Stimulated activated naive CD4-positive, alpha-beta T cell (primary cell): ENCODE measurements around the gene ZMIZ1.

Experiments used
- DNase-seq, 6 experiments: peaks; one replicate each; lab custom pipeline; 2025; lab: John Stamatoyannopoulos, UW

The ZMIZ1 gene

DNA sequence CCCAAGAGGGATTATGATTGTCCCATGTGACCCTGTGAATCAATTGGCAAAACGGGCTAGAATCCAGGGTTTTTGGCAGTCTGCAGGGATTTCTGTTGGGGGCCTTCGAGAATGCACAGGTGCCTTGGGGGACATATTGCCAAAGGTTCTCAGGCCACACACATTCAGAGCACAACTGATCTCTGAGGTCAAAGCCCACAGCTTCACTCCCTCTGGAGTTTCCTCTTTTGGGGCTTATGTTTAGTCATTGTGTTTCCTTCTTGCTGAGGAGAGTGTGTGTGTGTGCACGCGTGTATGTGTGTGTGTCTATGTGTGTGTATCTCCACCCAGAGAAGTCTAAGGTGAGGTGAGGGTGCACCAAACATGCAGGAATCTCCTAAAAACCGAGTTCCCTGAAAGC, 287.3 kb downstream of the ZMIZ1 start:
- DNase-seq = no peak

DNA sequence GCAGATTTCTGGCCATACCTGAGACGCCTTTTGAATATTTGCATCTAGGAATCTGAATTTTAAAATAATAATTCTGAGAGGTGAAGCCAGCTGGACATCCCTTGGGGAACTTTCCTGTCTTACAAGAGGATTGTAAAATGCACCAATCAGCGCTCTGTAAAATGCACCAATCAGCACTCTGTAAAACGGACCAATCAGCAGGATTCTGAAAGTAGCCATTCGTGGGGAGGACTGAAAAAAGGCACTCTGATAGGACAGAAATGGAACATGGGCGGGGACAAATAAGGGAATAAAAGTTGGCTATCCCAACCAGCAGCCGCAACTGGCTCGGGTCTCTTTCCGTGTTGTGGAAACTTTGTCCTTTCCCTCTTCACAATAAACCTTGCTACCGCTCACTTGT, 288.4 kb downstream of the ZMIZ1 start:
- no peak for DNase-seq

DNA sequence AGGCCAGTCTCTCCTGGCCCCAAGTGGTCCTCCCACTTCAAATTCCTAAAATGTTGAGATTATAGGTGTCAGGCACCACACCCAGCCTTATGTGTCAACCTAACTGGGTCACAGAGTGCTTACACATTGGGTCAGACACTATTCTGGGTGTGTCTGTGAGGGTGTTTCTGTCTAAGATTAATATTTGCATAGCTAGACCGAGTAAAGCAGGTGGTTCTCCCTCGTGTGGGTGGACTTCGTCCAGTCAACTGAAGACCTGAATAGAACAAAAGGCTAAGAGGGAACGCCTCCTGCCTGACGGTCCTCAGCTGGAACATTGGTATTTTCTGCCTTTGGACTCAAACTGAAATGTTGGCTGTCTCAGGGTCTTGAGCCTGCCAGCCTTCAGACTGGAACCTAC, 290.0 kb downstream of the ZMIZ1 start:
- no peak for DNase-seq

DNA sequence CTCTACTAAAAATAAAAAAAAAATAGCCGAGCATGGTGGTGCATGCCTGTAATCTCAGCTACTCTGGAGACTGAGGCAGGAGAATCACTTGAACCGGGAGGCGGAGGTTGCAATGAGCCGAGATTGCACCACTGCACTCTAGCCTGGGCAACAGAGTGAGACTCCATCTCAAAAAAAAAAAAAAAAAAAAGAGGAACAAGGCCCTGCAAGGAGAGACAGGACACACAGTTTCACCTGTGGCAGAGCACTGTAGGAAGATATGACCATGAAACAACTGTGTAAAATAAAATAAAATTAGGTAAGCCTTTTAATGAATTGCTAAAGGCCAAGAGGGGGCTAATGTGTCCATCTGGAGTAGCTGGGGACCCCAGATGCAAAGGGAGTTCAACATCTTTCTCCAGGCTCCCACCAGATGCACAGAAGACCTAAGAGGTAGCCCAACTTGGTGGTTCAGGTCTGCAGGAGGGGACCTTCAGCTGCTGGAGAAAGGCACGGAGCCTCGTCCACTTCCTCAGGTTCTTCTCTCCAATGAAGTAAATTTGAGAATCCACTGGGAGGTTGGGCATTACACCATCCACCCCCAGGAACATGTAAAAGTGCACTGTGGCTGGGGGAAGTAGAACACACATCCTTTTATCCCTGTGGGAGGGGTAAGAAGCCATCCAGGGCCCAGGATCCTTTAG, 291.2 kb downstream of the ZMIZ1 start:
- DNase-seq = no peak

DNA sequence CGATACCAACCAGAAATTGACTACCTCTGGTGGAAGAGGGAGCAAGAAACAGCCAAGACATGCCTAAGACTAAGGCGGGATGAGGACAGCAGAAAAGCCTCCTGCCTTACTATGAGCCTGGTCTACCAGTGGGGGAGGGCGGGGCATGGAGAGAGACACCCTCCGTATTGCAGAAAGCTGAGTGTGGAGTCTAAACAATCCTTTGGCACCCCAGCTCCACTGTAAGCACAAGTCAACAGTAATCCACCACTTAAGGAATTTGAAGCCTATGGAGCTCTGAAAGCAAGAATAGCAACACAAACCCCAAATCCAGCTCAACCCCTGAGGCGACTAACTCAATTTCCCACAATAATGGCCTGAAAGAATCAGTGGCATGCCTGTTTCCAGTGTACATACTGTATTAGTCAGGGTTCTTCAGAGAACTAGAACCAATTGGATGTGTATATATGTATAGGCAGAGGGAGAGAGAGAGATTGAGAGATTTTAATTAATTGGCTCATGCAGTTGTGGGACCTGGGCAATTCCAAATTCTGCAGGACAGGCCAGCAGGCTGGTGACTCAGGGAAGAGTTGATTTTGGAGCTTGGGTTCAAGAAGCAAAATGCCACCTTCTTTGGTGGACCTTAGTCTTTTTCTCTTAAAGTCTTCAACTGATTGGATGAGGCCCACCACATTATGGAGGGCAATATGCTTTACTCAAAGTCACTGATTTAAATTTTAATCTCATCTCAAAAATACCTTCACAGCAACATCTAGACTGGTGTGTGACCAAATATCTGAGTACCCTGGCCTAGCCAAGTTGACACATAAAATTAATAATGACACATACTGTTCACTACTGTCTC, 292.0 kb downstream of the ZMIZ1 start:
- no peak for DNase-seq

DNA sequence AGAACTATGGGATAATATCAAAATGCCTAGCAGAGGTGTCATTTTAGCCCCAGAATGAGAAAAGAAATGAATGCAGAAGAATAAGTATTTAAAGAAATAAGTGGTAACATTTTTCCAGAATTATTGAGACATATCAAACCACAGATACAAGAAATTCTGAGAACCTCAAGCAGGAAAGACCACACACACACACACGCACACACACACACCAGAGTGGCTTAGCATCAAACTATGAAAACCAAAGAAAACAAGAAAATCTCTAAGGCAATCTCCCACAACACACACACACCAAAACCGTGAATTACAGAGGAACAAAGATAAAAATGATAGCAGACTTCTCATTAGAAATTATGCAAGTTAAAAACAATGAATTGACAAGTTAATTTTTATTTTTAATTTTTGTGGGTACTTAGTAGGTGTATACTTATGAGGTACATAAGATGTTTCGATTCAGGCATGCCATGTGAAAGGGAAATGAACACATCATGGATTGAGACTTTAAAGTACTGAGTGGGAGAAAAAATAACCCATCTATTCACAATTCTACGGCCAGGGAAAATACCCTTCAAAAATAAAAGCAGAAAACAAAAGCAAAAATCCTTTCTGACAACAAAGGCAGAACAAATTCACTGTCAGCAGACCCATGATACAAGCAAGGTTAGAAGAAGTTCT, 293.1 kb downstream of the ZMIZ1 start:
- no peak for DNase-seq
